GM12878 (cell line): Measurements from ENCODE around the gene SLC16A10. TPM values are rescaled to one million over a fixed set of nuclear protein-coding genes. Genes with fewer than 3 reads are reported as not detected.

Experiments
- ATAC-seq: fragments of 200-7000 bp; cut with Tn5 transposase; 3 replicates; pipeline ENCODE4 v1.9.1; 2020; ENCODE audit warnings: mild to moderate bottlenecking, moderate library complexity
- BruUV-seq: library from RNA; stranded (reverse); fragments of 400-500 nt; replicated peaks from 2 replicates; lab custom pipeline; 2021; lab: Mats Ljungman, UMichigan
- CTCF ChIA-PET: fragments of 300-600 bp; sonication (Branson Sonifier 250); formaldehyde crosslinking; extraction: SDS; loops from one replicate; lab custom pipeline; 2021; ENCODE audit warnings: inconsistent platforms; lab: Yijun Ruan, JAX
- POLR2A ChIA-PET: fragments of 350-600 bp; formaldehyde crosslinking; extraction: SDS; loops from one replicate; lab custom pipeline; 2021; ENCODE audit warnings: inconsistent platforms; lab: Charles Lee
- RAD21 ChIA-PET: fragments of 300-600 bp; sonication (Branson Sonifier 250); formaldehyde crosslinking; loops from one replicate; lab custom pipeline; 2023; ENCODE audit warnings: antibody characterized with exemption; ENCODE audit not compliant: unreplicated experiment; lab: Charles Lee
- SMC1A ChIA-PET: fragments of 300-600 bp; sonication (Branson Sonifier 250); formaldehyde crosslinking; loops from one replicate; lab custom pipeline; 2023; ENCODE audit not compliant: unreplicated experiment, uncharacterized antibody; lab: Charles Lee
- DNase-seq: peaks from one replicate; pipeline ENCODE4 v3.0.0-alpha.2; 2011; ENCODE audit warnings: low read depth, low spot score
- FAIRE-seq: peaks from 3 replicates; lab custom pipeline; 2011; peaks lifted over from hg19 to GRCh38; lab: Jason Lieb, UNC
- H2AFZ ChIP-seq: 2 replicates; pipeline ENCODE4 v1.6.0; 2011; ENCODE audit warnings: low read depth, low read length, control low read depth; ENCODE audit not compliant: control insufficient read depth
- H3K27ac ChIP-seq: 2 replicates; pipeline ENCODE4 v1.5.1; 2011; ENCODE audit warnings: control low read depth; ENCODE audit not compliant: control insufficient read depth, insufficient read depth
- H3K27me3 ChIP-seq, 2 experiments: replicated peaks in 1 of 2; 2 replicates each; pipeline versions ENCODE4 v1.6.0 to v1.6.1; 2011; ENCODE audit warnings: low read length in 1 of 2; ENCODE audit not compliant: control insufficient read depth in 2 of 2, insufficient read depth in 2 of 2
- H3K36me3 ChIP-seq, 2 experiments: 2 replicates each; pipeline ENCODE4 v1.5.1; 2011; ENCODE audit warnings: low read length in 1 of 2; ENCODE audit not compliant: control insufficient read depth in 2 of 2, insufficient read depth in 2 of 2
- H3K4me1 ChIP-seq: 2 replicates; pipeline ENCODE4 v1.6.1; 2011; ENCODE audit warnings: mild to moderate bottlenecking, low read length, moderate library complexity, mixed read lengths; ENCODE audit not compliant: control insufficient read depth, insufficient read depth
- H3K4me2 ChIP-seq: 2 replicates; pipeline ENCODE4 v1.6.0; 2011; ENCODE audit warnings: control low read depth; ENCODE audit not compliant: control insufficient read depth, insufficient read depth
- H3K4me3 ChIP-seq: fragments of 200-600 bp; sonication (generic); 2 replicates; pipeline ENCODE4 v1.5.1; 2016
- H3K79me2 ChIP-seq: 2 replicates; pipeline ENCODE4 v1.6.0; 2011; ENCODE audit warnings: low read length; ENCODE audit not compliant: control insufficient read depth, insufficient read depth
- H3K9ac ChIP-seq: 2 replicates; pipeline ENCODE4 v1.8.0; 2011; ENCODE audit warnings: low read length, control low read depth, mixed read lengths; ENCODE audit not compliant: control insufficient read depth, insufficient read depth
- H3K9me3 ChIP-seq: replicated peaks from 3 replicates; pipeline ENCODE4 v1.5.1; 2011; ENCODE audit warnings: mild to moderate bottlenecking, low read length; ENCODE audit not compliant: control insufficient read depth, insufficient read depth
- H4K20me1 ChIP-seq: 2 replicates; pipeline ENCODE4 v1.6.0; 2011; ENCODE audit not compliant: control insufficient read depth, insufficient read depth
- ATF2 ChIP-seq: IDR thresholded peaks from 2 replicates; pipeline ENCODE4 v1.6.1; 2012; ENCODE audit warnings: low read length, inconsistent platforms
- BCLAF1 ChIP-seq: fragments of 450-650 bp; IDR thresholded peaks from 2 replicates; pipeline ENCODE4 v1.6.1; 2017; ENCODE audit warnings: antibody characterized with exemption, mild to moderate bottlenecking, moderate library complexity
- IKZF2 ChIP-seq, 2 experiments: fragments of 450-650 bp; IDR thresholded peaks; 2 replicates each; pipeline ENCODE4 v1.6.1; 2017; ENCODE audit warnings: mild to moderate bottlenecking in 2 of 2, moderate library complexity in 2 of 2
- KAT2A ChIP-seq: conservative IDR thresholded peaks from 2 replicates; pipeline ENCODE4 v1.6.1; 2011; ENCODE audit warnings: low read depth, low read length; ENCODE audit not compliant: control insufficient read depth
- KDM1A ChIP-seq: fragments of 200-600 bp; sonication (generic); IDR thresholded peaks from 2 replicates; pipeline ENCODE4 v1.6.1; 2016; ENCODE audit warnings: borderline replicate concordance
- MAX ChIP-seq: IDR thresholded peaks from 2 replicates; pipeline ENCODE4 v1.6.1; 2012; ENCODE audit warnings: low read depth, low read length, improper control_type of control experiment
- MXI1 ChIP-seq: fragments of 150-350 bp; IDR thresholded peaks from 2 replicates; pipeline ENCODE4 v1.6.1; 2011; ENCODE audit warnings: low read depth, mild to moderate bottlenecking, inconsistent platforms, low read length, improper control_type of control experiment
- MYC ChIP-seq: IDR thresholded peaks from 2 replicates; pipeline ENCODE4 v1.6.1; 2011; ENCODE audit warnings: mild to moderate bottlenecking, low read length, moderate library complexity, inconsistent platforms; ENCODE audit not compliant: insufficient read depth, insufficient replicate concordance, insufficient read length, severe bottlenecking
- PAX8 ChIP-seq: fragments of 450-650 bp; IDR thresholded peaks from 2 replicates; pipeline ENCODE4 v1.6.1; 2017; ENCODE audit warnings: mild to moderate bottlenecking, moderate library complexity
- PBX3 ChIP-seq: IDR thresholded peaks from 2 replicates; pipeline ENCODE4 v1.6.1; 2011; ENCODE audit warnings: mild to moderate bottlenecking, low read depth, low read length, moderate library complexity; ENCODE audit not compliant: insufficient replicate concordance
- POLR2A ChIP-seq: IDR thresholded peaks from 2 replicates; pipeline ENCODE4 v1.6.1; 2011; ENCODE audit warnings: low read depth, mild to moderate bottlenecking, low read length
- TAF1 ChIP-seq: IDR thresholded peaks from 2 replicates; pipeline ENCODE4 v1.6.1; 2011; ENCODE audit warnings: mild to moderate bottlenecking, low read depth, low read length, borderline replicate concordance
- TCF7 ChIP-seq: IDR thresholded peaks from 2 replicates; pipeline ENCODE4 v1.6.1; 2014; ENCODE audit warnings: antibody characterized with exemption, borderline replicate concordance
- WGBS: methylation state at CpG from one replicate; pipeline ENCODE4 v1.1.6; 2016; ENCODE audit warnings: low lambda C conversion rate; ENCODE audit not compliant: insufficient replicate concordance, insufficient coverage; ENCODE audit errors: missing lambda C conversion rate; 5-methylcytosine and 5-hydroxymethylcytosine counted together
- in situ Hi-C: fragments of 300-500 bp; cut with MboI; formaldehyde crosslinking; loops from 9 replicates; pipeline ENCODE4 v1.14.3; 2018; ENCODE audit warnings: mixed read lengths
- intact Hi-C: fragments of 100-400 bp; cut with micrococcal nuclease; formaldehyde crosslinking; loops from one replicate; pipeline ENCODE4 v1.14.2; 2022; ENCODE audit not compliant: unreplicated experiment
- polyA plus RNA-seq, 11 experiments: library from polyadenylated mRNA; depleted of rRNA in 4 of 11; unstranded in 6 of 11; stranded (reverse) in 5 of 11; fragments of >200 nt; fragmentation: Nextera tagmentation in 4 of 11; fragmentation: Illumina TruSeq in 1 of 11; extraction: Ambion mirVana in 4 of 11; extraction: Trizol in 1 of 11; gene quantifications; 1 replicate in 1 of 11; 2 replicates in 10 of 11; pipeline versions ENCODE4 v1.2.1 to v1.2.3, GENCODE V29; 2011 to 2016; ENCODE audit warnings: inconsistent platforms in 2 of 11, missing spikeins in 2 of 11, low read depth in 1 of 11
- total RNA-seq, 4 experiments: library from RNA; depleted of rRNA in 3 of 4; stranded (reverse); fragments of >200 nt in 3 of 4; fragmentation: Illumina TruSeq in 1 of 4; extraction: Trizol in 1 of 4; gene quantifications; 2 replicates each; pipeline versions ENCODE4 v1.2.1 to v1.2.3, GENCODE V29; 2013 to 2021
- TF ChIP-seq, protein P1 (sequence below): fragments of 450-650 bp; IDR thresholded peaks from 2 replicates; pipeline ENCODE4 v1.6.1; 2014; ENCODE audit warnings: mild to moderate bottlenecking
- TF ChIP-seq, protein P2 (sequence below): fragments of 450-650 bp; IDR thresholded peaks from 2 replicates; pipeline ENCODE4 v1.6.1; 2016; ENCODE audit warnings: mild to moderate bottlenecking

Gene SLC16A10
- total and polyA plus RNA-seq, 10 of the 15 experiments (the other 5 are each of a cell fraction or from before 2014, with no cell fraction given): 2.3 to 19.0 (median 8.0) TPM

DNA sequence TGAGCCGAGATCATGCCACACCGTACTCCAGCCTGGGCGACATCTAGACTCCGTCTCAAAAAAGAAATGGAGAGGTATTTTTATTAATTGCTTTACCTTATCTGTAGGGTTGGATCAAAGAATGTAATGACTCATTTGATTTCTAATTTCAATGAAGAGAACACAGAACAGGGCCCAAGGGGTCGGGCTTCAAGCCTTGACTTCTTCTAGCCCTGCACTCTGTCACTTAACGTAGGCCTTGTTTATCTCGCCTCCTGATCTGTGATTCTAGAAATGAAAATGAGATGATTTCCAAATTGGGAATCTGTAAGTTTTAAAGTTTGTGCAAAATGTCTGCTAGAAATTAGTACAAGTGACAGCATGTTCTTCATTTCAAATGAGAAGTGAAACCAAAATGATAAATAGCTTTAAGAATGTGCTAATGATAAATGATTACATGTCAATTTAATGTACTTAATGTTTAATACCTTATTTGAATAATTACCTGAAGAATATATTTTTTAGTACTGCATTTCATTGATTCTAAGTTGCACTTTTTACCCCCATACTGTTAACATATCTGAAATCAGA lies 180.5 kb downstream of the SLC16A10 start:
- ChIA-PET RAD21 (interaction anchor here (0.6 to 1.6 kb wide), 2 partner anchors 211 to 213 kb away, joined by 3 to 6 read pairs; no protein-coding TSS in a partner anchor), POLR2A (interaction anchor here (1.1 kb wide), 1 partner anchor 33 kb away, joined by 3 read pairs; no protein-coding TSS in a partner anchor), SMC1A (interaction anchor here (1.0 to 2.2 kb wide), 3 partner anchors 9 to 42 kb away, joined by 3 to 11 read pairs (median 3); a partner anchor contains a TSS), CTCF (interaction anchor here (0.7 to 2.7 kb wide), 3 partner anchors 8 to 211 kb away, joined by 3 to 7 read pairs (median 3); no protein-coding TSS in a partner anchor)
- H3K36me3 ChIP-seq: peaks cover 4 to 24% of the 10 kb centered on the region in 2 experiments; a peak in 3 of 4 replicates
- BruUV-seq: no TSS peak
- no peak for DNase-seq
- H4K20me1 ChIP-seq: no peaks in the 10 kb centered on the region
- in situ Hi-C loops: no loop called here
- peak; percentile 52 for ATAC-seq
- peaks cover 5% of the 10 kb centered on the region for H3K4me1 ChIP-seq
- no peaks in the 10 kb centered on the region for H3K27me3 ChIP-seq
- no peak overlapping the region for H3K4me3 ChIP-seq
- H3K79me2 ChIP-seq: peaks cover 15% of the 10 kb centered on the region
- FAIRE-seq: no peak
- no peak overlapping the region for H3K9ac ChIP-seq
- 97% methylated on average over 7 of the region's 7 CpGs for WGBS
- intact Hi-C loops: no loop called here
- 0 out of 2 replicates have a peak overlapping the region, but pooled peaks have one; percentile 11 for H3K27ac ChIP-seq
- H3K9me3 ChIP-seq: peaks cover 5% of the 10 kb centered on the region; the same call in 2 of the 3 replicates
- no peak overlapping the region for H2AFZ ChIP-seq
- H3K4me2 ChIP-seq: peak overlapping the region; percentile 38; the same call in 1 of the 2 replicates
- TF ChIP-seq MAX: no peak
- TF ChIP-seq TAF1: no peak
- TF ChIP-seq PBX3: no peak
- TF ChIP-seq IKZF2 (IDR thresholded peaks at IDR 0.05): peak; percentile 36 to 39; a peak in 2 of 4 replicates
- TF ChIP-seq KDM1A: no peak
- TF ChIP-seq, protein P1, sequence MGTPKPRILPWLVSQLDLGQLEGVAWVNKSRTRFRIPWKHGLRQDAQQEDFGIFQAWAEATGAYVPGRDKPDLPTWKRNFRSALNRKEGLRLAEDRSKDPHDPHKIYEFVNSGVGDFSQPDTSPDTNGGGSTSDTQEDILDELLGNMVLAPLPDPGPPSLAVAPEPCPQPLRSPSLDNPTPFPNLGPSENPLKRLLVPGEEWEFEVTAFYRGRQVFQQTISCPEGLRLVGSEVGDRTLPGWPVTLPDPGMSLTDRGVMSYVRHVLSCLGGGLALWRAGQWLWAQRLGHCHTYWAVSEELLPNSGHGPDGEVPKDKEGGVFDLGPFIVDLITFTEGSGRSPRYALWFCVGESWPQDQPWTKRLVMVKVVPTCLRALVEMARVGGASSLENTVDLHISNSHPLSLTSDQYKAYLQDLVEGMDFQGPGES: no peak
- TF ChIP-seq ATF2: 0 out of 2 replicates have a peak, but pooled peaks have one; percentile 31
- TF ChIP-seq, protein P2, sequence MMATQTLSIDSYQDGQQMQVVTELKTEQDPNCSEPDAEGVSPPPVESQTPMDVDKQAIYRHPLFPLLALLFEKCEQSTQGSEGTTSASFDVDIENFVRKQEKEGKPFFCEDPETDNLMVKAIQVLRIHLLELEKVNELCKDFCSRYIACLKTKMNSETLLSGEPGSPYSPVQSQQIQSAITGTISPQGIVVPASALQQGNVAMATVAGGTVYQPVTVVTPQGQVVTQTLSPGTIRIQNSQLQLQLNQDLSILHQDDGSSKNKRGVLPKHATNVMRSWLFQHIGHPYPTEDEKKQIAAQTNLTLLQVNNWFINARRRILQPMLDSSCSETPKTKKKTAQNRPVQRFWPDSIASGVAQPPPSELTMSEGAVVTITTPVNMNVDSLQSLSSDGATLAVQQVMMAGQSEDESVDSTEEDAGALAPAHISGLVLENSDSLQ: peak; percentile 81
- TF ChIP-seq TCF7: no peak
- TF ChIP-seq BCLAF1: no peak
- TF ChIP-seq MYC: no peak
- no peak for TF ChIP-seq MXI1
- no peak for TF ChIP-seq POLR2A
- no peak for TF ChIP-seq PAX8
- no peak for TF ChIP-seq KAT2A
